Measurements from ENCODE around the gene MYO15A.

Gene MYO15A

GRCh38 chr17:18119938-18120337, 11.4 kb downstream of the MYO15A start:
- TF ChIP-seq CTCF (conservative IDR thresholded peaks at IDR 0.05; ENCODE audit: low read depth, low read length), result no peak
- no peak overlapping the region for H3K4me3 ChIP-seq (ENCODE audit: low read length)
- no peak for DNase-seq (ENCODE audit: low read depth)

- no peak for DNase-seq (ENCODE audit: low read depth)
- H3K4me3 ChIP-seq (ENCODE audit: low read length), result no peak overlapping the region
- TF ChIP-seq CTCF (conservative IDR thresholded peaks at IDR 0.05; ENCODE audit: low read depth, low read length), result no peak
These were observed 12.0 kb downstream of the MYO15A start for GRCh38 chr17:18120461-18121017.

- no peak for DNase-seq (ENCODE audit: low read depth)
These were observed 12.8 kb downstream of the MYO15A start for GRCh38 chr17:18121144-18121910.

GRCh38 chr17:18122990-18123753, 14.6 kb downstream of the MYO15A start:
- TF ChIP-seq CTCF (conservative IDR thresholded peaks at IDR 0.05; ENCODE audit: low read depth, low read length), result no peak

More at GRCh38 chr17:18121144-18121910, 12.8 kb downstream of the MYO15A start:
- no peak for TF ChIP-seq CTCF (conservative IDR thresholded peaks at IDR 0.05; ENCODE audit: low read depth, low read length)
- no peak overlapping the region for H3K4me3 ChIP-seq (ENCODE audit: low read length)

GRCh38 chr17:18124345-18125126, 16.0 kb downstream of the MYO15A start:
- TF ChIP-seq CTCF (conservative IDR thresholded peaks at IDR 0.05; ENCODE audit: low read depth, low read length), result no peak
- DNase-seq (ENCODE audit: low read depth), result no peak
- no peak overlapping the region for H3K4me3 ChIP-seq (ENCODE audit: low read length)

More at GRCh38 chr17:18122990-18123753, 14.6 kb downstream of the MYO15A start:
- DNase-seq (ENCODE audit: low read depth), result no peak
- H3K4me3 ChIP-seq (ENCODE audit: low read length), result no peak overlapping the region

GRCh38 chr17:18129041-18129502, 20.5 kb downstream of the MYO15A start:
- no peak for TF ChIP-seq CTCF (conservative IDR thresholded peaks at IDR 0.05; ENCODE audit: low read depth, low read length)
- H3K4me3 ChIP-seq (ENCODE audit: low read length), result no peak overlapping the region
- peak; percentile 34 for DNase-seq (ENCODE audit: low read depth)

All from retinal pigment epithelial cell (primary cell).